ENCODE data around the gene NDUFV1.
"Not testable (repeated sequence)": the region's sequence is repeated elsewhere in the genome, so short reads cannot be mapped to it uniquely, and the experiment has no call there.

The NDUFV1 gene

GRCh38 chr11:67576735-67577475, 29.8 kb upstream of the NDUFV1 start:
- TF ChIP-seq POLR2A (IDR thresholded peaks at IDR 0.05; ENCODE audit: low read depth, low read length) (no peak), POLR2AphosphoS5 (IDR thresholded peaks at IDR 0.05; ENCODE audit: low read depth, low read length) (no peak), TAF1 (IDR thresholded peaks at IDR 0.05; ENCODE audit: borderline replicate concordance, low read depth, low read length) (no peak)
- FAIRE-seq, result peak; percentile 36
- DNase-seq (ENCODE audit: insufficient read length), result no peak

- FAIRE-seq, result no peak
These were observed 28.8 kb upstream of the NDUFV1 start for GRCh38 chr11:67577951-67578350.

GRCh38 chr11:67581469-67581868, 25.3 kb upstream of the NDUFV1 start:
- no peak for FAIRE-seq
- TF ChIP-seq POLR2AphosphoS5 (IDR thresholded peaks at IDR 0.05; ENCODE audit: low read depth, low read length), result no peak
- TF ChIP-seq TAF1 (IDR thresholded peaks at IDR 0.05; ENCODE audit: borderline replicate concordance, low read depth, low read length), result no peak
- TF ChIP-seq POLR2A (IDR thresholded peaks at IDR 0.05; ENCODE audit: low read depth, low read length), result no peak
- no peak for DNase-seq (ENCODE audit: insufficient read length)

More at GRCh38 chr11:67577951-67578350, 28.8 kb upstream of the NDUFV1 start:
- no peak for DNase-seq (ENCODE audit: insufficient read length)
- TF ChIP-seq POLR2AphosphoS5 (IDR thresholded peaks at IDR 0.05; ENCODE audit: low read depth, low read length) (no peak), TAF1 (IDR thresholded peaks at IDR 0.05; ENCODE audit: borderline replicate concordance, low read depth, low read length) (no peak), POLR2A (IDR thresholded peaks at IDR 0.05; ENCODE audit: low read depth, low read length) (no peak)

GRCh38 chr11:67582011-67582410, 24.7 kb upstream of the NDUFV1 start:
- DNase-seq (ENCODE audit: insufficient read length) (no peak), FAIRE-seq (no peak)
- TF ChIP-seq POLR2AphosphoS5 (IDR thresholded peaks at IDR 0.05; ENCODE audit: low read depth, low read length) (no peak), POLR2A (IDR thresholded peaks at IDR 0.05; ENCODE audit: low read depth, low read length) (no peak), TAF1 (IDR thresholded peaks at IDR 0.05; ENCODE audit: borderline replicate concordance, low read depth, low read length) (no peak)

GRCh38 chr11:67583247-67584204, 23.2 kb upstream of the NDUFV1 start, which contains the start of gene GSTP1:
Gene GSTP1 (plus strand): TSS chr11:67583812. CDS start chr11:67583844, 32 bp downstream.
- DNase-seq (ENCODE audit: insufficient read length), result peak; percentile 79
- peak; percentile 84 for FAIRE-seq
- TF ChIP-seq TAF1 (IDR thresholded peaks at IDR 0.05; ENCODE audit: borderline replicate concordance, low read depth, low read length) (no peak; the same call in 1 of the 2 replicates), POLR2AphosphoS5 (IDR thresholded peaks at IDR 0.05; ENCODE audit: low read depth, low read length) (peak; percentile 96), POLR2A (IDR thresholded peaks at IDR 0.05; ENCODE audit: low read depth, low read length) (peak; percentile 98)

- FAIRE-seq, result peak; percentile 83
- DNase-seq (ENCODE audit: insufficient read length), result no peak
- TF ChIP-seq POLR2A (IDR thresholded peaks at IDR 0.05; ENCODE audit: low read depth, low read length), result no peak
These were observed 22.4 kb upstream of the NDUFV1 start for GRCh38 chr11:67584205-67584880.

- TF ChIP-seq POLR2A (IDR thresholded peaks at IDR 0.05; ENCODE audit: low read depth, low read length) (no peak), TAF1 (IDR thresholded peaks at IDR 0.05; ENCODE audit: borderline replicate concordance, low read depth, low read length) (no peak), POLR2AphosphoS5 (IDR thresholded peaks at IDR 0.05; ENCODE audit: low read depth, low read length) (no peak; the same call in 1 of the 2 replicates)
- no peak for DNase-seq (ENCODE audit: insufficient read length)
- peak; percentile 82 for FAIRE-seq
These were observed 21.6 kb upstream of the NDUFV1 start for GRCh38 chr11:67584881-67585873.

GRCh38 chr11:67585911-67586310, 20.8 kb upstream of the NDUFV1 start:
- no peak for DNase-seq (ENCODE audit: insufficient read length)
- no peak for FAIRE-seq
- TF ChIP-seq POLR2A (IDR thresholded peaks at IDR 0.05; ENCODE audit: low read depth, low read length) (no peak), POLR2AphosphoS5 (IDR thresholded peaks at IDR 0.05; ENCODE audit: low read depth, low read length) (no peak), TAF1 (IDR thresholded peaks at IDR 0.05; ENCODE audit: borderline replicate concordance, low read depth, low read length) (no peak)

- DNase-seq (ENCODE audit: insufficient read length) (no peak), FAIRE-seq (no peak)
- TF ChIP-seq TAF1 (IDR thresholded peaks at IDR 0.05; ENCODE audit: borderline replicate concordance, low read depth, low read length) (no peak), POLR2A (IDR thresholded peaks at IDR 0.05; ENCODE audit: low read depth, low read length) (peak; percentile 65; the same call in 1 of the 2 replicates)
These were observed 20.0 kb upstream of the NDUFV1 start for GRCh38 chr11:67586568-67587250.

GRCh38 chr11:67588136-67588503, 18.6 kb upstream of the NDUFV1 start:
- no peak for TF ChIP-seq POLR2AphosphoS5 (IDR thresholded peaks at IDR 0.05; ENCODE audit: low read depth, low read length)
- no peak for TF ChIP-seq TAF1 (IDR thresholded peaks at IDR 0.05; ENCODE audit: borderline replicate concordance, low read depth, low read length)
- no peak for TF ChIP-seq POLR2A (IDR thresholded peaks at IDR 0.05; ENCODE audit: low read depth, low read length)
- FAIRE-seq (peak; percentile 91), DNase-seq (ENCODE audit: insufficient read length) (no peak)

- FAIRE-seq, result peak; percentile 87
- DNase-seq (ENCODE audit: insufficient read length), result not testable (repeated sequence)
These were observed 17.8 kb upstream of the NDUFV1 start for GRCh38 chr11:67588899-67589415.
